ENCODE results near the gene IGFALS. TPM values are rescaled to one million over a fixed set of nuclear protein-coding genes. Genes with fewer than 3 reads are reported as not detected.

Gene IGFALS
- total RNA-seq, 4 donors from 2014 or later = 0.27 to 10.8 (median 0.48) TPM; not detected in 1

DNA sequence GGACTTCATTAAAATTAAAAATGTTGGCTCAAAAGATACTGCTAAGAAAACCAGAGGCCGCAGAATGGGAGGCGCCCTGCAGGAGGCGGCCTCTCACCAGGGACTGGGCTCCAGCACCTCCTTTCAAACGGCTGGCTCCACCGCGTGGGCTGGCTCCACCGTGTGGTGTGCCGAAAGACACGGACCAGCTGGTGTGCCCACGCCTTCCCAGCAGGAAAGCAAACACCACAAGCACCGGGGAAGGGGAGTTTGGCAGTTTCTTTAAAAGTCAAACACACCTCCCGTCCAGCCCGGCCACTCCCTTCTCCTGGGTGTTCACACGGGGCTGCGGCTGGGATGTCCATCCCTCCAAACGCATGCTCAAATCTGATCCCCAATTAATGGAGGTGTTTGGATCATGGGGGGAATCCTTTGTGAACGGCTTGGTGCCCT is 19.2 kb upstream of the IGFALS start:
- H3K4me1 ChIP-seq = peaks cover 0 to 8% (median 6%) of the 10 kb centered on the region in 4 donors
- H3K27ac ChIP-seq = peak overlapping the region in 2 of 4 donors; percentile 21 to 22
- DNase-seq = peak; percentile 68
- peaks cover 0 to 28% (median 8%) of the 10 kb centered on the region in 4 donors for H3K36me3 ChIP-seq
- 27% methylated on average over 17 of the region's 17 CpGs; no CpG with 5 or more reads in 1 of the 2 donors for WGBS, 2 donors (ENCODE audit: low coverage in 1 of 2)
- in situ Hi-C loops (cut with MboI; ENCODE audit: low pct_ligation_motif_present in 1 of 4, low pct_unique_long_range_greater_than_20kb in 1 of 4, low sequenced_read_pairs in 3 of 4) (no loop called here), intact Hi-C loops (cut with DNase I; ENCODE audit: low total_unique reads) (loop anchor here (1.0 kb wide), 1 partner anchor 24 kb away; no protein-coding TSS in a partner anchor)
- H3K27me3 ChIP-seq = no peaks in the 10 kb centered on the region
- TF ChIP-seq, protein P1, sequence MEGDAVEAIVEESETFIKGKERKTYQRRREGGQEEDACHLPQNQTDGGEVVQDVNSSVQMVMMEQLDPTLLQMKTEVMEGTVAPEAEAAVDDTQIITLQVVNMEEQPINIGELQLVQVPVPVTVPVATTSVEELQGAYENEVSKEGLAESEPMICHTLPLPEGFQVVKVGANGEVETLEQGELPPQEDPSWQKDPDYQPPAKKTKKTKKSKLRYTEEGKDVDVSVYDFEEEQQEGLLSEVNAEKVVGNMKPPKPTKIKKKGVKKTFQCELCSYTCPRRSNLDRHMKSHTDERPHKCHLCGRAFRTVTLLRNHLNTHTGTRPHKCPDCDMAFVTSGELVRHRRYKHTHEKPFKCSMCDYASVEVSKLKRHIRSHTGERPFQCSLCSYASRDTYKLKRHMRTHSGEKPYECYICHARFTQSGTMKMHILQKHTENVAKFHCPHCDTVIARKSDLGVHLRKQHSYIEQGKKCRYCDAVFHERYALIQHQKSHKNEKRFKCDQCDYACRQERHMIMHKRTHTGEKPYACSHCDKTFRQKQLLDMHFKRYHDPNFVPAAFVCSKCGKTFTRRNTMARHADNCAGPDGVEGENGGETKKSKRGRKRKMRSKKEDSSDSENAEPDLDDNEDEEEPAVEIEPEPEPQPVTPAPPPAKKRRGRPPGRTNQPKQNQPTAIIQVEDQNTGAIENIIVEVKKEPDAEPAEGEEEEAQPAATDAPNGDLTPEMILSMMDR (IDR thresholded peaks at IDR 0.05) = peak; percentile 30 to 59 (median 46)
- TF ChIP-seq POLR2A (IDR thresholded peaks at IDR 0.05) (no peak), POLR2AphosphoS5 (IDR thresholded peaks at IDR 0.05) (no peak)
- no peak overlapping the region for H3K4me3 ChIP-seq
- no peaks in the 10 kb centered on the region for H3K9me3 ChIP-seq

DNA sequence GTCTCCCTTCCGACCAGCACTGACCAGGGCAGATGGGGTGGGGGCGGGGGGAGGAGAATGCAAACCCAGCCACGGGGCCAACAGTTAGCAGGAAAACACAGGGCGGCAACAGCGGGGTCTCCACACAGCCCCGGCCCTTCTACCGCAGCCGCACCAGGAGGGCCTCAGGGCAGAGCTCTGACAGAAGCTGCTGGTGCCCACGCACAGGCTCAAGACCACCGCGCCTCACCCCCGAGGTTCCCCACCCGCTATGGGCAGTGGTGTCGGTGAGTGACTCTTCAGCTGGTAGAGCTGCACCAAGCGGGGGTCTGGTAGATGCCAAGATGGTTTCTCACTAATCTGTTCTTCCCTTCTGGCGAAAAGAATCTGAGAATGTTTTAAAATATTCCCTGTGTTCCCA is 17.0 kb upstream of the IGFALS start:
- Histone ChIP-seq H3K4me1 (peaks cover 0 to 8% (median 6%) of the 10 kb centered on the region in 4 donors), H3K36me3 (peaks cover 0 to 25% (median 11%) of the 10 kb centered on the region in 4 donors), H3K4me3 (no peak overlapping the region), H3K27me3 (no peaks in the 10 kb centered on the region), H3K9me3 (no peaks in the 10 kb centered on the region), H3K27ac (no peak overlapping the region)
- intact Hi-C loops (cut with DNase I; ENCODE audit: low total_unique reads) (no loop called here), in situ Hi-C loops (cut with MboI; ENCODE audit: low pct_ligation_motif_present in 1 of 4, low pct_unique_long_range_greater_than_20kb in 1 of 4, low sequenced_read_pairs in 3 of 4) (no loop called here)
- TF ChIP-seq EP300 (IDR thresholded peaks at IDR 0.05; ENCODE audit: low read depth) (no peak), POLR2A (IDR thresholded peaks at IDR 0.05) (no peak), POLR2AphosphoS5 (IDR thresholded peaks at IDR 0.05) (no peak)
- TF ChIP-seq, protein P1 (IDR thresholded peaks at IDR 0.05) = no peak
- 90 to 97% methylated on average over 2 to 16 of the region's 16 CpGs for WGBS, 2 donors (ENCODE audit: low coverage in 1 of 2)
- no peak for DNase-seq

DNA sequence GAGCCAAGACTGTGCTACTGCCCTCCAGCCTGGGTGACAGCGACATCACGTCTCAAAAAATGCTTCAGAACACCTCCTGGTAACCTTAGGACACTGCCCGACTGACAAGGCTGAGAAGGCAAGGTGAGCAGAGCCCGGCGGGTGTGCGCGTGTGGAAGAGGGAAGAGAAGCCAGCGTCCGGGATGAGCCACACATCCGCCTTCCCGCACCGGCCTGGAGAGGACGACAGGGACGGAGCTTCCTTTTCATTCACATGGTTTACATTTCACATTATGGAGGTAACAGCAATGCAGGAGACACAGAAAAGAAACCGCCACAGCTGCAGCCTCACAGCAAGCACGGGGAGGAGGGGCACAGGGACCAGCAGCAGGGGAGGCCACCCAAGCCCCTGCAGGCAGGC is 16.6 kb upstream of the IGFALS start:
- intact Hi-C loops (cut with DNase I; ENCODE audit: low total_unique reads) (no loop called here), in situ Hi-C loops (cut with MboI; ENCODE audit: low pct_ligation_motif_present in 1 of 4, low pct_unique_long_range_greater_than_20kb in 1 of 4, low sequenced_read_pairs in 3 of 4) (no loop called here)
- Histone ChIP-seq H3K27ac (no peak overlapping the region), H3K27me3 (no peaks in the 10 kb centered on the region), H3K36me3 (peaks cover 0 to 25% (median 11%) of the 10 kb centered on the region in 4 donors), H3K4me1 (peaks cover 0 to 8% (median 6%) of the 10 kb centered on the region in 4 donors), H3K4me3 (no peak overlapping the region), H3K9me3 (no peaks in the 10 kb centered on the region)
- TF ChIP-seq POLR2A (IDR thresholded peaks at IDR 0.05) = no peak
- no peak for TF ChIP-seq POLR2AphosphoS5 (IDR thresholded peaks at IDR 0.05)
- TF ChIP-seq, protein P1 (IDR thresholded peaks at IDR 0.05) = no peak
- TF ChIP-seq EP300 (IDR thresholded peaks at IDR 0.05; ENCODE audit: low read depth) = no peak
- WGBS, 2 donors (ENCODE audit: low coverage in 1 of 2) = 93 to 100% methylated on average over 3 to 16 of the region's 16 CpGs
- no peak for DNase-seq

DNA sequence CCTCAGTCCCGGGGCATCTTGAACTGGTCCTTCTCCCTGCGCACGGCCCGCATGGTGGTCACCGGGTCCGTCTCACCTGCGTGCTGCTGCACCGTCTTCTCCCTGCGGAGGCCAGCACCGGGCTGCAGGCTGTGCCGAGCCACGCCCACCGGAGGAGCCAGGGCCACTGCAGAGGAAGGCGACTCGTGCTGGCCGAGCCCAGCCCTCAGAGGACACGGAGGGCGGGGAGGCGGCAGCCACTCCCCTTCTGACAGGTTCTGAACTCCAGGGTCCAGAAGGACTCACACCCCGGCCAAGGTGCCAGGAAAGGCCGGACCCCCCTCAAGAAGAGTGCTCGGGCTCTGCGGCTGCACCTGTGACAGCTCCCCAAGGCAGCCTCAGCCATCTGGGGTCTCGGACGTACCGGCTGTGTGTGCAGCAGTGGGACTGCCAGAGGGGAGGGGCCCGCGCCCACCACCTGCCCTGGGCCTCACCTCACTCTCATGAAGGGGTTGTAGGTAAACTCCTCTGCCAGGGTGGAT is 15.8 kb upstream of the IGFALS start:
- DNase-seq = peak; percentile 30
- in situ Hi-C loops (cut with MboI; ENCODE audit: low pct_ligation_motif_present in 1 of 4, low pct_unique_long_range_greater_than_20kb in 1 of 4, low sequenced_read_pairs in 3 of 4) (no loop called here), intact Hi-C loops (cut with DNase I; ENCODE audit: low total_unique reads) (no loop called here)
- Histone ChIP-seq H3K9me3 (no peaks in the 10 kb centered on the region), H3K4me1 (peaks cover 0 to 8% (median 6%) of the 10 kb centered on the region in 4 donors), H3K4me3 (no peak overlapping the region), H3K27ac (no peak overlapping the region), H3K27me3 (no peaks in the 10 kb centered on the region), H3K36me3 (peaks cover 0 to 25% (median 11%) of the 10 kb centered on the region in 4 donors)
- WGBS, 2 donors (ENCODE audit: low coverage in 1 of 2) = 70 to 85% methylated on average over 4 to 24 of the region's 28 CpGs
- TF ChIP-seq POLR2AphosphoS5 (IDR thresholded peaks at IDR 0.05) = no peak
- TF ChIP-seq EP300 (IDR thresholded peaks at IDR 0.05; ENCODE audit: low read depth) = no peak
- TF ChIP-seq, protein P1 (IDR thresholded peaks at IDR 0.05) = no peak
- no peak for TF ChIP-seq POLR2A (IDR thresholded peaks at IDR 0.05)

Measured in transverse colon (tissue), 4 donors.